HG03565 (cell line): ENCODE measurements around the gene ZNF286A.
"Not testable (repeated sequence)": the region's sequence is repeated elsewhere in the genome, so short reads cannot be mapped to it uniquely, and the experiment has no call there.

ENCODE experiments used
- ATAC-seq: cut with Tn5 transposase; IDR thresholded peaks from one replicate; pipeline ENCODE4 v1.9.1; 2021; ENCODE audit warnings: mild to moderate bottlenecking, moderate library complexity; ENCODE audit not compliant: unreplicated experiment

The ZNF286A gene

GRCh38 chr17:15699413-15699924 lies at the start of gene ZNF286A:
TSS of gene ZNF286A (plus strand) at chr17:15699752. CDS start at chr17:15700330, 578 bp downstream.
- peak; percentile 97 for ATAC-seq

GRCh38 chr17:15649861-15650421 lies 49.6 kb upstream of the ZNF286A start:
- no peak for ATAC-seq

- no peak for ATAC-seq
These were observed 48.6 kb upstream of the ZNF286A start for GRCh38 chr17:15650741-15651582.

- ATAC-seq, result peak; percentile 72
These were observed 47.9 kb upstream of the ZNF286A start for GRCh38 chr17:15651583-15652110.

- no peak for ATAC-seq
These were observed 46.6 kb upstream of the ZNF286A start for GRCh38 chr17:15652960-15653359.

- not testable (repeated sequence) for ATAC-seq
These were observed 45.2 kb upstream of the ZNF286A start for GRCh38 chr17:15654401-15654800.

GRCh38 chr17:15654886-15655561 lies 44.5 kb upstream of the ZNF286A start:
- ATAC-seq, result no peak

- no peak for ATAC-seq
These were observed 41.7 kb upstream of the ZNF286A start for GRCh38 chr17:15657868-15658267.

- ATAC-seq, result no peak
These were observed 41.3 kb upstream of the ZNF286A start for GRCh38 chr17:15658296-15658695.

- no peak for ATAC-seq
These were observed 40.3 kb upstream of the ZNF286A start for GRCh38 chr17:15659236-15659635.

GRCh38 chr17:15659663-15660062 lies 39.9 kb upstream of the ZNF286A start:
- ATAC-seq, result no peak

GRCh38 chr17:15660077-15660476 lies 39.5 kb upstream of the ZNF286A start:
- ATAC-seq, result no peak

- no peak for ATAC-seq
These were observed 36.9 kb upstream of the ZNF286A start for GRCh38 chr17:15662681-15663080.

- no peak for ATAC-seq
These were observed 36.4 kb upstream of the ZNF286A start for GRCh38 chr17:15663176-15663575.

GRCh38 chr17:15663691-15664090 lies 35.9 kb upstream of the ZNF286A start:
- ATAC-seq, result no peak

GRCh38 chr17:15669526-15669925 lies 30.0 kb upstream of the ZNF286A start:
- not testable (repeated sequence) for ATAC-seq

GRCh38 chr17:15674640-15675039 lies 24.9 kb upstream of the ZNF286A start:
- ATAC-seq, result not testable (repeated sequence)

GRCh38 chr17:15675991-15676390 lies 23.6 kb upstream of the ZNF286A start:
- ATAC-seq, result not testable (repeated sequence)

- not testable (repeated sequence) for ATAC-seq
These were observed 16.4 kb upstream of the ZNF286A start for GRCh38 chr17:15683135-15683534.

- ATAC-seq, result peak; percentile 76
These were observed 15.6 kb upstream of the ZNF286A start, which contains the start of gene TRIM16 for GRCh38 chr17:15683824-15684478. TSS of gene TRIM16 (minus strand) at chr17:15684311. CDS start at chr17:15651609, 32,702 bp downstream.

GRCh38 chr17:15687494-15687893 lies 12.1 kb upstream of the ZNF286A start:
- not testable (repeated sequence) for ATAC-seq
